ENCODE results near the gene GGA1.

- TF ChIP-seq POLR2A (IDR thresholded peaks at IDR 0.05) (no peak), CTCF (IDR thresholded peaks at IDR 0.05) (no peak)
Observed at GRCh38 chr22:37589636-37590035, 19.0 kb upstream of the GGA1 start.

Measured in breast epithelium (tissue), 3 donors.